HG02981 (cell line): ENCODE measurements around the gene CPXM2.

Experiments used
- ATAC-seq: cut with Tn5 transposase; IDR thresholded peaks from one replicate; pipeline ENCODE4 v1.9.1; 2021; ENCODE audit warnings: mild to moderate bottlenecking, moderate library complexity; ENCODE audit not compliant: unreplicated experiment

Gene CPXM2

GRCh38 chr10:123906296-123906695 is 14.7 kb upstream of the CPXM2 start:
- ATAC-seq: no peak

DNA sequence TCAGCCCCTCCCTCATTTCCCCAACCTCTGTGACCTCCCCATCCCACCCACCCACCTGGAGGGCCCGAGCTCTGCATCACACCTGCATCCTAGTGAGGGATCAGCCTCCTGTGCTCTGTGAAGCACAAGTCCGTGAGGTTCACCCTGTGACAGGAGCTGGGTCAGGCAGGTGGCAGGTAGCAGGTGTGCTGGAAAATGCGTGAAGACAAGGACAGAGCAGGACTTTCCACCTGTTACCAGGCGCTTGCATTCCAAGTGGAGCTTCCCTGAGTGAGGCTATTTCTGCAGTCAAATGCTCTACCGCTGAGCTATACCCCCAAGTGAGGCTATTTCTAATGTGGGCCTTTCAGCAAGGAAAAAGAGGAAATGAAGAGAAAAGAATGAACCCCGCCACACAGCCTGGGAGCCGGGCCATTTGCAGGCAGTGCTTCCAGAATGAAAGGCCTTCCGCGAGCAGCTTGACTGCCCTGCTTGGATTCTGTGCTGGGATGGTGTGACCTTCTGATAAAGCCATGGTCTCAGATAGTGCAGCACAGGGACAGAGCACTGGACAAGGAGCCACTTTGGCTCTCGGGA is 13.3 kb upstream of the CPXM2 start:
- ATAC-seq: no peak

GRCh38 chr10:123903621-123904020 is 12.0 kb upstream of the CPXM2 start:
- no peak for ATAC-seq

GRCh38 chr10:123901621-123902020 is 10.0 kb upstream of the CPXM2 start:
- no peak for ATAC-seq

DNA sequence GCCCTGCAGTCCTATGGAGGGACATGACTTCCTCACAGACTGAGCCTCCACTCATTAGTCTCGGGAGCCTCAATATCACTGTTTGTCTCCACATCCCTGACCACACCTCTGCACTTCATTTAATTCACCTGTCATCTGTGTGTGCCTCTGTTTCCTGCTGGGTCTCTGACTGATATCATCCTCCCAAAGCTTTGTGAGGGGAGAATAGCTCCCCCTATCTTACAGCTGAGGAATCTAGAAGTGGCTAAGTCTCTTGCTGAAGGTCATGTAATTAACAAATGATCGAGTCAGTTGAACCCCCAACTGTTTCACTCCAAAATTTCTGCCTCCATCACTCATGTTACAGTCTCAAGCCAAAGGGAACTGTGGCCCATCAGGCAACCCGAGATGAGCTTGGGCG is 5.5 kb upstream of the CPXM2 start:
- no peak for ATAC-seq

- no peak for ATAC-seq
Measured at GRCh38 chr10:123896246-123896927, 4.8 kb upstream of the CPXM2 start.

DNA sequence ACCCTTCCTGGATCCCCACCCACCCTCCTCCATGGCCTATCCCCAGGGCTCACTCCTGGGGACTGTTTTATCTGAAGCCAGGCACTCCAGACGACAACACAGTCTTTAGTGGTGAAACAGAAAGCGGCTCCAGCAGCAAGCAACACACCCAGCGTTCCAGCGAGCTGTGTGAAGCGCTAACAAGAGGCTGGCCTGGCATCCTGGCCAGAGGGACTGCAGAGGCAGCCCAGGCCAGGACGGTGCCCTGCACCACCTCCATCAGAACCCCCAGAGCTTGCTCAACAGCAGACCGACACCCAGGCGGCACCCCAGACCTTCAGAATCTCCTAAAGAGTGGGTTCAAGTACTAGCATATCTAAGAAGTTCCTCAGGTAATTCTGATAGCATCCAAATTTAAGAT is 2.0 kb upstream of the CPXM2 start:
- ATAC-seq: no peak

DNA sequence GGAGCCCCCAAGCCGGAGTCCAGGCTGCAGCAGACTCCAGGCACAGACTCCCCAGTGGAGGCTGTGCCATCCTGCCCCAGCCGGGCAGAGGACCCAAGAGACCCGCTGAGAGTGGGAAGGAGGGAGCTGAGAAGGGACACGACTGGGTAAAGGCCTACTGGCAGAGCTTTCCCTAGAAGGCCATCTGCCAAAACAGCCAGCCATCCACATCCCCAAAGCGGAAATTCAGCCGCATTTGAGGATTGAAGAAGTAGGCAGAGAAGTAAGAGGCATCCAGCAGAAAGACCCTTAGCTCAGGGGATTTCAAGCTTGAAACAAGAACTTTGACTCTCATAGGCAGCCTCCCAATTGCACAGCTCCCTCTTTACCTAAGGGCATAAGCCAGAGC is 857 bp downstream of the CPXM2 start:
- no peak for ATAC-seq

GRCh38 chr10:123890226-123890625 is 1.4 kb downstream of the CPXM2 start:
- ATAC-seq: no peak

GRCh38 chr10:123889821-123890220 is 1.8 kb downstream of the CPXM2 start:
- no peak for ATAC-seq

DNA sequence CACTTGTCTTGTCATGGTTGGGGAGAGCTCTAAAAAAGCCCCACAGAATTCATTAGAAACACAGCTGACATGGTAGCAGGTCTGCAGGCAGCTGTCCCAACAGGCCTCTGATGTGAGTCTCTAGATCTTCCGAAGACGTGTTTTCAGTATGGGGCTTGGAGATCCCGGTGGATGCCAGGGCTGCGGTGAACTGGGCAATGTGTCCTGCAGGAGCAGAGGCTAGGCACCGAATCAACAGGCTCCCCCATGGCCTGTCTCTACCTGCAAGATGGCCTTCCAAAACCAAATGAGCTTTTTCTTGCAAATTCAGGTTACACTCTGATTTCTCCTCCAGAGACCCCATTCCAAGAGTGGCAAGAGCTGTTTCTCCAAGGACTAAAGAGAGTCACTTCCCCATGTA is 2.9 kb downstream of the CPXM2 start:
- no peak for ATAC-seq

- ATAC-seq: no peak
Measured at GRCh38 chr10:123888256-123888655, 3.4 kb downstream of the CPXM2 start.

- no peak for ATAC-seq
Measured at GRCh38 chr10:123886292-123886691, 5.3 kb downstream of the CPXM2 start.

DNA sequence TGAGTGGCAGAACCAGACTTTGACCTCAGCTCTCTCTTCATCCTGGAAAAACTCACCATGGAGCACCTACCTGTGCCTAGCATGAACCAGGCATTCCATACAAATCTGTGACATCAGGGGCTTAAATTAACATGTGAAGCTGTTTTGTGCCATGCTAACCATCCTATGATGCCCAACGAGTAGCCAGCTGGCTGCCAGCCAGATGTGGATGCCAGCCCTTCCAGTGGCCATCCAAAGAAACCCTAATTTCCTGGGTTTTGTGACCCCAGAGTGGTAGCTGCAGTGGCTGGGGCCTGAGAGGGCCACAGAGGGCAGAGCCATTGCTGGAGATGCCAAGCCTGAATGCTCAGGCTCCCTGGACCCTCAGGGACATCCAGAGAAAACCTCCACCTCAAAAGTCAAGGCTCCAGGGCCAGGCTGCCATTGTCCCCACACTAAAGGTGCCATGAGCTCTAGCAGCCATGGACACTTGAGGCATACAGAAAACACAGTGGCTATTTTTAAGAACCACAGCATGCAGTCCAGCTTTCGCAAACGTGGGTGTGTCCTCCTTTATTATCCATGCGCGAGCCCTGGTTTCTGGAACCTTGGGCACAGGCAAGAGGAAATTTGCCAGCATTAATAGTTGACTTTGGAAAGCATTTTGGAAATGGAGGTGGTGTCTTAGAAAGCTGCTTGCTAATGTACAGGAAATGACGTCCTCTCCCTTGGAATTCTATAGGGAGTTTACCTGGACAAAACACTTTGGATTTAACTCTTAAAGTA is 6.0 kb downstream of the CPXM2 start:
- ATAC-seq: no peak

DNA sequence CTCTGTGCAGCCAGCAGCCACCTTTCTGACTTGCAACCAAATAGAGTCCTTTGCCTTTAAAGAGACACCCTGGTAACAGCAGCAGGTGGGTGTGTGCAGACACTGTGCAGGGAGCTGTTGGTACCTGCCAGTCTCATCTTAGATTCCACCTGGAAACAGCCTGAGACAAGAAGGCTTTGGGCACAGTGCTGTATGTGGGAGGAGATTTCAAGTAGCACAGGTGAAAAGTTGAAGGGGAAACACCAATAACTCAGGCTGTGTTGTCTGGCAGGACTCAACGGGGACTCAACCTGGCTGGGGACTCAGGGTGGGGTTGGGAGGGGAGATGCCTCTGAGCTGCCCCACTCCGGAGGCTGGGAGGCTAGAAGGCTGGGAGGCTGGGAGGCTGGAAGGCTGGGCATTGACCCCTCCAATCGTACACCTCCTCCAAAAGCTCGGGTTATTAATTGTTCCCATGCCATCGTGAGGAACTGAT is 6.7 kb downstream of the CPXM2 start:
- no peak for ATAC-seq

GRCh38 chr10:123884351-123884906 is 7.2 kb downstream of the CPXM2 start:
- no peak for ATAC-seq

GRCh38 chr10:123883673-123884320 is 7.8 kb downstream of the CPXM2 start:
- ATAC-seq: no peak

DNA sequence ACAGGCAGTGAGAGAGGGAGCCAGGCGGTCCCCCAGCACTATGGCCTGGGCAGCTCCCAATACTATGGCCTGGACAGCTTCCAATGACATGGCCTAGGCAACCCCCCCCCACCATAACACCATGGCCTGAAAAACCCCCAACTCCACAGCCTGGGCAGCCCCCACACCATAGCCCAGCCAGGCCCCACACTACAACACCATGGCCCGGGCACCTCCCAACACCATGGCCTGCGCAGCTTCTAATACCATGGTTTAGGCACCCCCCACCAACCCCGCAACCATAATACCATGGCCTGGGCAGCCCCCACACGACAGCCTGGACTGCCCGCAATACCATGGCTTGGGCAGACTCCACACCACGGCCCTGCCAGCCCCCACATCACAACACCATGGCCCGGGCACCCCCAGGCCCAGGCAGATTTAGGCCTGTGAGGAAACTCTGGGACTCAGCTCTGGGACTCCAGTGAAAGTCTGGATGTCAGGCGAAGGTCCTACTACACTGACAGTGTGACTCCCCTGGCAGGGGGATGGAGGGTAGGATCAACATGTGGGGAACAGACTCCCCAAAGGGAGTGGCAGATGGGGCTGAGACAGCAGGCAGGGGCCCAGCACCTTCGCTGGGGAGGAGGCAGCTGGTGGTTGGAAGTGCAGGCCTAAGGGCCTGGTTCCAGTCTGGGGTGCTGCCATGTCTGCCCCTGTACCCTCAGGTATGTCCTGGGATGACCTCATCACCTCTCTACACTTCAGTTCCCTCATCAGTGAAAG is 8.7 kb downstream of the CPXM2 start:
- no peak for ATAC-seq

GRCh38 chr10:123882177-123882576 is 9.4 kb downstream of the CPXM2 start:
- no peak for ATAC-seq

GRCh38 chr10:123879606-123880257 is 11.9 kb downstream of the CPXM2 start:
- no peak for ATAC-seq
